Progenitor cell of endocrine pancreas (in vitro differentiated cells): Measurements from ENCODE around the gene FBLN1. TPM values are rescaled to one million over a fixed set of nuclear protein-coding genes. Genes with fewer than 3 reads are reported as not detected.

Experiments used
- DNase-seq: peaks from one replicate; pipeline ENCODE4 v3.0.0; 2021; ENCODE audit warnings: low spot score; ENCODE audit not compliant: unreplicated experiment
- H3K27ac Mint-ChIP-seq: 2 replicates; pipeline ENCODE4 v1.8.0; 2021; ENCODE audit warnings: mild to moderate bottlenecking, moderate library complexity, mixed read lengths
- H3K27me3 Mint-ChIP-seq: 2 replicates; pipeline ENCODE4 v1.8.0; 2021; ENCODE audit warnings: mixed read lengths
- H3K36me3 Mint-ChIP-seq: 2 replicates; pipeline ENCODE4 v1.8.0; 2022; ENCODE audit warnings: mixed read lengths; ENCODE audit not compliant: insufficient read depth
- H3K4me1 Mint-ChIP-seq: 2 replicates; pipeline ENCODE4 v1.8.0; 2021; ENCODE audit warnings: low read depth, mixed read lengths
- H3K4me3 Mint-ChIP-seq: 2 replicates; pipeline ENCODE4 v1.8.0; 2021; ENCODE audit warnings: low read depth, mild to moderate bottlenecking, moderate library complexity, mixed read lengths
- H3K9me3 Mint-ChIP-seq: 2 replicates; pipeline ENCODE4 v1.8.0; 2021; ENCODE audit warnings: low read depth, mixed read lengths
- CTCF ChIP-seq: fragments of 200-600 bp; sonication (generic); IDR thresholded peaks from one replicate; pipeline ENCODE4 v1.5.0; 2021; ENCODE audit warnings: antibody characterized with exemption, mild to moderate bottlenecking; ENCODE audit not compliant: unreplicated experiment
- total RNA-seq: library from RNA; stranded (reverse); gene quantifications from 2 replicates; pipeline ENCODE4 v1.2.1, GENCODE V29; 2021

Gene FBLN1
- total RNA-seq, 1 donor from 2014 or later, result 258 TPM

GRCh38 chr22:45565973-45566372, 63.3 kb downstream of the FBLN1 start:
- Mint-ChIP-seq H3K27me3 (no peaks in the 10 kb centered on the region), H3K4me3 (no peak overlapping the region), H3K9me3 (peaks cover 10% of the 10 kb centered on the region), H3K36me3 (peaks cover 39% of the 10 kb centered on the region), H3K27ac (no peak overlapping the region), H3K4me1 (no peaks in the 10 kb centered on the region)
- TF ChIP-seq CTCF, result no peak
- no peak for DNase-seq

GRCh38 chr22:45568213-45568612, 65.5 kb downstream of the FBLN1 start:
- Mint-ChIP-seq H3K27ac (no peak overlapping the region), H3K4me1 (no peaks in the 10 kb centered on the region), H3K27me3 (no peaks in the 10 kb centered on the region), H3K9me3 (peaks cover 14% of the 10 kb centered on the region), H3K4me3 (no peak overlapping the region), H3K36me3 (peaks cover 30% of the 10 kb centered on the region)
- no peak for TF ChIP-seq CTCF
- no peak for DNase-seq

- Mint-ChIP-seq H3K27me3 (no peaks in the 10 kb centered on the region), H3K36me3 (peaks cover 25% of the 10 kb centered on the region), H3K9me3 (peaks cover 14% of the 10 kb centered on the region), H3K27ac (no peak overlapping the region), H3K4me1 (no peaks in the 10 kb centered on the region), H3K4me3 (no peak overlapping the region)
- no peak for DNase-seq
- TF ChIP-seq CTCF, result no peak
Measured at GRCh38 chr22:45571089-45571488, 68.4 kb downstream of the FBLN1 start.

GRCh38 chr22:45572444-45572843, 69.8 kb downstream of the FBLN1 start:
- H3K9me3 Mint-ChIP-seq, result peaks cover 14% of the 10 kb centered on the region
- H3K27me3 Mint-ChIP-seq, result no peaks in the 10 kb centered on the region
- H3K36me3 Mint-ChIP-seq, result peaks cover 21% of the 10 kb centered on the region
- no peak for TF ChIP-seq CTCF
- no peak for DNase-seq
- no peak overlapping the region for H3K4me3 Mint-ChIP-seq
- no peak overlapping the region for H3K27ac Mint-ChIP-seq
- H3K4me1 Mint-ChIP-seq, result no peaks in the 10 kb centered on the region

GRCh38 chr22:45574069-45574703, 71.5 kb downstream of the FBLN1 start:
- H3K36me3 Mint-ChIP-seq, result peaks cover 16% of the 10 kb centered on the region
- H3K27ac Mint-ChIP-seq, result no peak overlapping the region
- H3K4me1 Mint-ChIP-seq, result no peaks in the 10 kb centered on the region
- no peak for DNase-seq
- H3K9me3 Mint-ChIP-seq, result peaks cover 11% of the 10 kb centered on the region
- no peak for TF ChIP-seq CTCF
- no peak overlapping the region for H3K4me3 Mint-ChIP-seq
- H3K27me3 Mint-ChIP-seq, result no peaks in the 10 kb centered on the region
